Measurements from ENCODE around the gene FTH1.

GRCh38 chr11:61918938-61919704 is 48.3 kb downstream of the FTH1 start:
- TF ChIP-seq CTCF (IDR thresholded peaks at IDR 0.05) (no peak), EP300 (IDR thresholded peaks at IDR 0.05) (no peak), POLR2A (IDR thresholded peaks at IDR 0.05) (no peak)

All from upper lobe of left lung (tissue), 4 donors.